PC-3 (cell line): ENCODE data around the gene CAD. TPM values are rescaled to one million over a fixed set of nuclear protein-coding genes. Genes with fewer than 3 reads are reported as not detected.
"Not testable (repeated sequence)": the region's sequence is repeated elsewhere in the genome, so short reads cannot be mapped to it uniquely, and the experiment has no call there.

ENCODE experiments used
- ATAC-seq: fragments of 200-7000 bp; cut with Tn5 transposase; 2 replicates; pipeline ENCODE4 v1.9.1; 2020; ENCODE audit warnings: mild to moderate bottlenecking, moderate library complexity
- BruUV-seq: library from RNA; stranded (reverse); fragments of 400-500 nt; replicated peaks from 2 replicates; lab custom pipeline; 2021; lab: Mats Ljungman, UMichigan
- CTCF ChIA-PET: fragments of 300-600 bp; sonication (Branson Sonifier 250); formaldehyde crosslinking; loops from one replicate; lab custom pipeline; 2022; ENCODE audit warnings: antibody characterized with exemption; lab: Charles Lee
- POLR2A ChIA-PET: fragments of 300-600 bp; sonication (Branson Sonifier 250); formaldehyde crosslinking; loops from one replicate; lab custom pipeline; 2022; ENCODE audit warnings: antibody characterized with exemption; ENCODE audit not compliant: unreplicated experiment; lab: Charles Lee
- DNase-seq: peaks from one replicate; pipeline ENCODE4 v3.0.0-alpha.2; 2015
- H2AFZ ChIP-seq: fragments of 300-600 bp; sonication (generic); 2 replicates; pipeline ENCODE4 v1.6.0; 2016; ENCODE audit warnings: antibody characterized with exemption, low read length
- H3F3A ChIP-seq: fragments of 300-600 bp; sonication (generic); one replicate; pipeline ENCODE4 v1.6.0; 2017; ENCODE audit warnings: antibody characterized with exemption, low read length, control low read depth, mild to moderate bottlenecking; ENCODE audit not compliant: unreplicated experiment
- H3K27ac ChIP-seq: fragments of 300-600 bp; sonication (generic); 2 replicates; pipeline ENCODE4 v1.5.1; 2016; ENCODE audit warnings: mild to moderate bottlenecking, low read length
- H3K27me3 ChIP-seq: fragments of 300-600 bp; sonication (generic); 2 replicates; pipeline ENCODE4 v1.6.1; 2016; ENCODE audit warnings: low read length, mixed read lengths
- H3K36me3 ChIP-seq: fragments of 300-600 bp; sonication (generic); 2 replicates; pipeline ENCODE4 v1.6.1; 2016; ENCODE audit warnings: low read depth, mixed run types, low read length, mixed read lengths
- H3K4me1 ChIP-seq: fragments of 300-600 bp; sonication (generic); 2 replicates; pipeline ENCODE4 v1.5.1; 2016; ENCODE audit warnings: low read length; ENCODE audit not compliant: insufficient read depth
- H3K4me2 ChIP-seq: fragments of 300-600 bp; sonication (generic); 2 replicates; pipeline ENCODE4 v1.6.0; 2016; ENCODE audit warnings: low read length
- H3K4me3 ChIP-seq: fragments of 300-600 bp; sonication (generic); 2 replicates; pipeline ENCODE4 v1.5.1; 2016; ENCODE audit warnings: mild to moderate bottlenecking, low read length, mixed read lengths
- H3K79me2 ChIP-seq: fragments of 300-600 bp; sonication (generic); 2 replicates; pipeline ENCODE4 v1.6.1; 2017; ENCODE audit warnings: low read length, mixed read lengths
- H3K9ac ChIP-seq: fragments of 300-600 bp; sonication (generic); 2 replicates; pipeline ENCODE4 v1.6.0; 2016; ENCODE audit warnings: mild to moderate bottlenecking, low read length
- H3K9me2 ChIP-seq: fragments of 300-600 bp; sonication (generic); replicated peaks from 2 replicates; pipeline ENCODE4 v1.6.1; 2016; ENCODE audit warnings: mixed run types, low read length, mixed read lengths
- H3K9me3 ChIP-seq: fragments of 300-600 bp; sonication (generic); 2 replicates; pipeline ENCODE4 v1.6.1; 2016; ENCODE audit warnings: low read length, mixed read lengths
- H4K20me1 ChIP-seq: fragments of 300-600 bp; sonication (generic); 2 replicates; pipeline ENCODE4 v1.6.1; 2016; ENCODE audit warnings: low read length, mixed read lengths
- CTCF ChIP-seq: fragments of 300-600 bp; sonication (generic); conservative IDR thresholded peaks from 2 replicates; pipeline ENCODE4 v1.5.1; 2017; ENCODE audit warnings: antibody characterized with exemption, low read depth, mild to moderate bottlenecking, low read length
- EZH2 ChIP-seq: fragments of 300-600 bp; sonication (generic); IDR thresholded peaks from one replicate; pipeline ENCODE4 v1.6.1; 2017; ENCODE audit warnings: antibody characterized with exemption, mild to moderate bottlenecking, low read length; ENCODE audit not compliant: unreplicated experiment
- EZH2phosphoT487 ChIP-seq: fragments of 300-600 bp; sonication (generic); IDR thresholded peaks from 2 replicates; pipeline ENCODE4 v1.6.1; 2018; ENCODE audit warnings: mild to moderate bottlenecking, antibody characterized with exemption, low read length, borderline replicate concordance
- intact Hi-C: fragments of 100-400 bp; cut with micrococcal nuclease; formaldehyde crosslinking; loops from 2 replicates; pipeline ENCODE4 v1.9.0; 2023
- total RNA-seq: library from RNA; depleted of rRNA; stranded (reverse); fragments of >200 nt; gene quantifications from 2 replicates; pipeline ENCODE4 v1.2.3, GENCODE V29; 2014

The CAD gene
- total RNA-seq, 1 experiment from 2014 or later = 85.9 TPM

GRCh38 chr2:27264253-27264752 lies 47.1 kb downstream of the CAD start:
- peak; percentile 17 for ATAC-seq
- H3K4me1 ChIP-seq = peaks cover 18% of the 10 kb centered on the region; the same call in 1 of the 2 replicates
- no peaks in the 10 kb centered on the region for H3K36me3 ChIP-seq
- DNase-seq = no peak
- peak overlapping the region; percentile 93 for H3K4me2 ChIP-seq
- ChIA-PET CTCF (interaction anchor here (0.6 kb wide), 1 partner anchor 13 kb away, joined by 4 read pairs; no protein-coding TSS in a partner anchor), POLR2A (no interaction called here)
- TF ChIP-seq CTCF (no peak), EZH2phosphoT487 (peak; percentile 63; the same call in 1 of the 2 replicates), EZH2 (no peak)
- peak overlapping the region; percentile 96 for H2AFZ ChIP-seq
- no peaks in the 10 kb centered on the region for H3F3A ChIP-seq
- no peak overlapping the region for H3K9ac ChIP-seq
- no TSS peak for BruUV-seq
- intact Hi-C loops = no loop called here
- H3K27me3 ChIP-seq = peaks cover 54% of the 10 kb centered on the region
- no peaks in the 10 kb centered on the region for H3K9me2 ChIP-seq
- no peaks in the 10 kb centered on the region for H3K79me2 ChIP-seq
- no peaks in the 10 kb centered on the region for H4K20me1 ChIP-seq
- no peaks in the 10 kb centered on the region for H3K9me3 ChIP-seq
- H3K27ac ChIP-seq = no peak overlapping the region
- peak overlapping the region; percentile 71 for H3K4me3 ChIP-seq

- peak overlapping the region; percentile 93 for H3K4me2 ChIP-seq
- BruUV-seq = no TSS peak
- H3K4me1 ChIP-seq = peaks cover 18% of the 10 kb centered on the region; the same call in 1 of the 2 replicates
- no peaks in the 10 kb centered on the region for H3K36me3 ChIP-seq
- peak; percentile 71 for TF ChIP-seq CTCF
- TF ChIP-seq EZH2phosphoT487 = no peak
- no peaks in the 10 kb centered on the region for H3K9me3 ChIP-seq
- POLR2A ChIA-PET = no interaction called here
- no peaks in the 10 kb centered on the region for H3K9me2 ChIP-seq
- DNase-seq (peak; percentile 58), ATAC-seq (peak; percentile 69)
- no peaks in the 10 kb centered on the region for H3F3A ChIP-seq
- H4K20me1 ChIP-seq = no peaks in the 10 kb centered on the region
- CTCF ChIA-PET = no interaction called here
- intact Hi-C loops = no loop called here
- H3K79me2 ChIP-seq = no peaks in the 10 kb centered on the region
- no peak overlapping the region for H3K27ac ChIP-seq
- H3K9ac ChIP-seq = no peak overlapping the region
- H2AFZ ChIP-seq = peak overlapping the region; percentile 96
- peaks cover 54% of the 10 kb centered on the region for H3K27me3 ChIP-seq
- peak overlapping the region; percentile 71 for H3K4me3 ChIP-seq
Observed at GRCh38 chr2:27264753-27265535, 47.8 kb downstream of the CAD start.

GRCh38 chr2:27265536-27265870 lies 48.3 kb downstream of the CAD start:
- CTCF ChIA-PET = no interaction called here
- no peak for ATAC-seq
- Histone ChIP-seq H3K9me2 (no peaks in the 10 kb centered on the region), H3K9ac (no peak overlapping the region), H3F3A (no peaks in the 10 kb centered on the region), H3K4me3 (no peak overlapping the region), H3K4me1 (peaks cover 18% of the 10 kb centered on the region; the same call in 1 of the 2 replicates), H3K79me2 (no peaks in the 10 kb centered on the region), H3K36me3 (no peaks in the 10 kb centered on the region), H3K27me3 (peaks cover 50% of the 10 kb centered on the region), H3K9me3 (no peaks in the 10 kb centered on the region), H2AFZ (0 out of 2 replicates have a peak overlapping the region, but pooled peaks have one; percentile 96), H3K4me2 (peak overlapping the region; percentile 93; the same call in 1 of the 2 replicates), H4K20me1 (no peaks in the 10 kb centered on the region), H3K27ac (no peak overlapping the region)
- intact Hi-C loops = no loop called here
- DNase-seq = no peak
- TF ChIP-seq CTCF (no peak), EZH2phosphoT487 (no peak), EZH2 (no peak)
- POLR2A ChIA-PET = no interaction called here
- BruUV-seq = no TSS peak

- H3K9me2 ChIP-seq, H4K20me1 ChIP-seq, intact Hi-C loops, DNase-seq, H3K9ac ChIP-seq, H3K9me3 ChIP-seq, BruUV-seq, POLR2A ChIA-PET, H3K79me2 ChIP-seq, H3K4me2 ChIP-seq, H3F3A ChIP-seq, H2AFZ ChIP-seq, H3K27ac ChIP-seq, H3K4me3 ChIP-seq, ATAC-seq, H3K36me3 ChIP-seq: not testable (repeated sequence)
- Histone ChIP-seq H3K4me1 (0 out of 2 replicates have a peak, but pooled peaks cover 10% of the 10 kb centered on the region), H3K27me3 (peaks cover 25% of the 10 kb centered on the region)
- CTCF ChIA-PET = interaction anchor here (0.7 kb wide), 1 partner anchor 15 kb away, joined by 3 read pairs; no protein-coding TSS in a partner anchor
Observed at GRCh38 chr2:27268296-27268695, 51.1 kb downstream of the CAD start.
